ENCODE results near the gene DTNBP1. TPM values are rescaled to one million over a fixed set of nuclear protein-coding genes. Genes with fewer than 3 reads are reported as not detected.

DTNBP1 gene
- total RNA-seq, 2 donors from 2014 or later = 11.5 to 30.8 TPM

DNA sequence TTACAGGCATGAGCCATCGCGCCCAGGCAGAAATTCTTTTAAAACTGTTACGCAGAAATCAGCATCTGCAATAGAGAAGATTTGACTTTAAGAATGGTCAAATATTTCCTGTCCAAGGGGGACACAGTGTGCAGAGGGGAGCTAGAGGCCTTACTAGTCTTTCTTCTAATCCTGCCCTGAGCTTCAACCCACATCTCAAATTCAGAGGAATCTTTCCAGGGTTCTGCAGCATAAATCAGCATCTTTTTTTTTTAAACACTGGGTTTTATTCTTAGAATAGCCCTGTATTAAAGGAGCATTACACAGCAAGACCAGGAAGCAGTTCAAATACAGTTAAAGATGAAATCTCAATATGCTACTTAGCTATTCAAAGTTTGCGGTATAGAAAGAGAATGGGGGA, 81.1 kb downstream of the DTNBP1 start:
- peaks cover 0 to 12% of the 10 kb centered on the region in 2 donors for H3K4me1 ChIP-seq (ENCODE audit: control insufficient read depth in 1 of 2, low read depth in 2 of 2)
- H3K27ac ChIP-seq = no peak overlapping the region

DNA sequence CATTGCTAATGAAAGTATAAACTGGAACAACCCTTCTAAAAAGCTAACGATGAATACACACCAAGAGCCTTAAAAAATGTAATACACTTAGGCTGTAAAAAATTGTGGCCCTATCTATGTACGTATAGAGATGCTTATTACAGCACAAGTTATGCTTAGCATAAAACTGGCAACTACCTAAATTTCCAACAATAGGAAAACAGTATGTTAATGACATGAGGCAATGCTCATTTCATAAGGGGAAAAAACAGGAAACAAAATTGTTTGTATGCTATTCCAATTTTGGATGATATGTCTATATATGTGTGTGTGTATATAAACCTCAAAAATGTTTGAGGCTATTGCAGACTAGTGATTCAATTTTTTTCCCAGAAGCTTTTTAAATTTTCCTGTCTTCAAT, 82.5 kb downstream of the DTNBP1 start:
- no peaks in the 10 kb centered on the region for H3K36me3 ChIP-seq
- TF ChIP-seq, protein P1, sequence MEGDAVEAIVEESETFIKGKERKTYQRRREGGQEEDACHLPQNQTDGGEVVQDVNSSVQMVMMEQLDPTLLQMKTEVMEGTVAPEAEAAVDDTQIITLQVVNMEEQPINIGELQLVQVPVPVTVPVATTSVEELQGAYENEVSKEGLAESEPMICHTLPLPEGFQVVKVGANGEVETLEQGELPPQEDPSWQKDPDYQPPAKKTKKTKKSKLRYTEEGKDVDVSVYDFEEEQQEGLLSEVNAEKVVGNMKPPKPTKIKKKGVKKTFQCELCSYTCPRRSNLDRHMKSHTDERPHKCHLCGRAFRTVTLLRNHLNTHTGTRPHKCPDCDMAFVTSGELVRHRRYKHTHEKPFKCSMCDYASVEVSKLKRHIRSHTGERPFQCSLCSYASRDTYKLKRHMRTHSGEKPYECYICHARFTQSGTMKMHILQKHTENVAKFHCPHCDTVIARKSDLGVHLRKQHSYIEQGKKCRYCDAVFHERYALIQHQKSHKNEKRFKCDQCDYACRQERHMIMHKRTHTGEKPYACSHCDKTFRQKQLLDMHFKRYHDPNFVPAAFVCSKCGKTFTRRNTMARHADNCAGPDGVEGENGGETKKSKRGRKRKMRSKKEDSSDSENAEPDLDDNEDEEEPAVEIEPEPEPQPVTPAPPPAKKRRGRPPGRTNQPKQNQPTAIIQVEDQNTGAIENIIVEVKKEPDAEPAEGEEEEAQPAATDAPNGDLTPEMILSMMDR (IDR thresholded peaks at IDR 0.05) = no peak
- no peaks in the 10 kb centered on the region for H3K9me3 ChIP-seq
- DNase-seq (ENCODE audit: low spot score) (no peak), ATAC-seq (ENCODE audit: insufficient number of reproducible peaks, low FRiP score, low read depth) (no peak)
- no peak overlapping the region for H3K27ac ChIP-seq
- H3K27me3 ChIP-seq (replicated peaks; ENCODE audit: insufficient read depth) = no peaks in the 10 kb centered on the region
- no peak overlapping the region for H3K4me3 ChIP-seq
- peaks cover 0 to 12% of the 10 kb centered on the region in 2 donors for H3K4me1 ChIP-seq (ENCODE audit: control insufficient read depth in 1 of 2, low read depth in 2 of 2)

More for the DNA sequence above, 81.1 kb downstream of the DTNBP1 start:
- H3K36me3 ChIP-seq = no peaks in the 10 kb centered on the region
- TF ChIP-seq, protein P1 (IDR thresholded peaks at IDR 0.05) = no peak
- no peaks in the 10 kb centered on the region for H3K9me3 ChIP-seq
- H3K4me3 ChIP-seq = no peak overlapping the region
- DNase-seq (ENCODE audit: low spot score) (no peak), ATAC-seq (ENCODE audit: insufficient number of reproducible peaks, low FRiP score, low read depth) (no peak)
- no peaks in the 10 kb centered on the region for H3K27me3 ChIP-seq (replicated peaks; ENCODE audit: insufficient read depth)

DNA sequence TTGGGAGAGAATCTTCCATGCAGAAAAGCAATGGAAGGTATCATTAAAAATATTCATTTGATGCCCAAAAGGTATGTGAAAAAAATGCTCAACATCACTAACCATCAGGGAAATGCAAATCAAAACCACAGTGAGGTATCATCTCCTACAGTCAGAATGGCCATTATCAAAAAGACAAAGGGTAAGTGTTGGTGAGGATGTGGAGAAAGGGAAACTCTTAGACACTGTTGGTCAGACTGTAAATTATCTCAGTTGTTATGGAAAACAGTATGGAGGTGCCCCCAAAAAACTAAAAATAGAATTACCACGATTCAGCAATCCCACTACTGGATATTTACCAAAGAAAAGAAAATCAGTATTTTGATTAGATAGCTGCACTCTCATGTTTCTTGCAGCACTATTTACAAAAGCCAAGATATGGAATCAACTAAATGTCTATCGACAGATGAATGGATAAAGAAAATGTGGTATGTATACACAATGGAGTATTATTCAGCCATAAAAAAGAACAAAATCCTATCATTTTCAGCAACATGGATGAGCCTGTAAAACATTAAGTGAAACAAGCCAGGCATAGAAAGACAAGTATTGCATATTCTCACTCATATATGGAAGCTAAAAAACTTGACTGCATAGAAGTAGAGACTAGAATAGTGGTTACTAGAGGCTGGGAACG, 84.0 kb downstream of the DTNBP1 start:
- H3K36me3 ChIP-seq = no peaks in the 10 kb centered on the region
- H3K9me3 ChIP-seq = no peaks in the 10 kb centered on the region
- no peak overlapping the region for H3K27ac ChIP-seq
- H3K4me3 ChIP-seq = no peak overlapping the region
- ATAC-seq (ENCODE audit: insufficient number of reproducible peaks, low FRiP score, low read depth) (no peak), DNase-seq (ENCODE audit: low spot score) (no peak)
- H3K4me1 ChIP-seq (ENCODE audit: control insufficient read depth in 1 of 2, low read depth in 2 of 2) = peaks cover 0 to 12% of the 10 kb centered on the region in 2 donors
- TF ChIP-seq, protein P1 (IDR thresholded peaks at IDR 0.05) = no peak
- no peaks in the 10 kb centered on the region for H3K27me3 ChIP-seq (replicated peaks; ENCODE audit: insufficient read depth)

DNA sequence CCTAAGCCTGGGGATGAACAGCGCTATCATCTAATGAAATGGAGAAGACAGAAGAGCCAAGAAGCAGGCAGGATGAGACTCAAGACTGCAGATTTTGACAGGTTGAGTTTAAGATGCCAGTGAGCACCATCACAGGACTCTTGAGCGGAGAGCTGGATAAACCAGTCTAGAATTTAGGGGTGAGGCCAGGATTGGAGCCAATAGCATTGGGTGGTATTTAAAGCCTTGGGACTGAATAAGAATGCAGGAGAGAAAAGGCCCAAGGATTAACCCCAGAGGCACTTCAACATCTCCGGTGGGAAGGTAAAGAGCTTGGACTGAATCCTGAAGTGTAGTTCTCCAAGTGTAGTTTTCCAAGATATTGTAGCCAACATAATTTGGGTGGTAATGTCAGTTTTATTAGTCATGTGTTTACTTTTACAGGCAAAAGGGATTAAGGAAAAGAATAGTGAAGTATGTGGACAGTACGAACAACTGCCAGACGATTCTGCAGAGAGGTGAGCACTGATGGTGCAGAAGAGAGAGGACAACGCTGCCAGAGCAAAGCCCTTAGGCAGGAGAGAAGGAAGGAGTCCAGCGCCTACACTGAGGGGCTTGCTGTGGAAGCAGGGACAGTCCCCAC, 85.2 kb downstream of the DTNBP1 start:
- Histone ChIP-seq H3K27me3 (replicated peaks; ENCODE audit: insufficient read depth) (no peaks in the 10 kb centered on the region), H3K27ac (no peak overlapping the region), H3K9me3 (no peaks in the 10 kb centered on the region), H3K4me3 (no peak overlapping the region), H3K36me3 (no peaks in the 10 kb centered on the region), H3K4me1 (ENCODE audit: control insufficient read depth in 1 of 2, low read depth in 2 of 2) (peaks cover 0 to 12% of the 10 kb centered on the region in 2 donors)
- DNase-seq (ENCODE audit: low spot score) (no peak), ATAC-seq (ENCODE audit: insufficient number of reproducible peaks, low FRiP score, low read depth) (no peak)
- TF ChIP-seq, protein P1 (IDR thresholded peaks at IDR 0.05) = no peak

DNA sequence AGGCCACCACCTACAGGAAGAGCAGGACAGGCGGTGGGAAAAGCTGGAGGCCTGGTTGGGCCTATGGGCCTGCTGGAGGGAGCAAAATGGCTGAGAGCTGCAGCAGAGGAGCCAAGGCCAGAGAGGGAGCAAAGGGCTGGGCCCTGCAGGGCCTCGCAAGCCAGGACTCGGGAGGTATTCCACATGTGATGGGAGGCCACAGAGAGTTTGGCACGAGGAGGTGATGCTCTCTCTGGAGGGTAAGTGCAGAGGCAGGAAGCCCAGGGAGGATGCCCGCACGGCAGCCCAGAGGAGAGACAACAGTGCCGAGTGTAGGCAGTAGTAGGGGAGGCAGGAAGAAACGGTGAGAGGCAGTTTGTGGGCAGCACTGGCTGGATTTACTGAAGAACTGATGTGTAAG, 85.7 kb downstream of the DTNBP1 start:
- H3K4me3 ChIP-seq = no peak overlapping the region
- TF ChIP-seq, protein P1 (IDR thresholded peaks at IDR 0.05) = no peak
- ATAC-seq (ENCODE audit: insufficient number of reproducible peaks, low FRiP score, low read depth) (no peak), DNase-seq (ENCODE audit: low spot score) (no peak)
- H3K27me3 ChIP-seq (replicated peaks; ENCODE audit: insufficient read depth) = no peaks in the 10 kb centered on the region
- no peak overlapping the region for H3K27ac ChIP-seq
- no peaks in the 10 kb centered on the region for H3K36me3 ChIP-seq
- peaks cover 0 to 12% of the 10 kb centered on the region in 2 donors for H3K4me1 ChIP-seq (ENCODE audit: control insufficient read depth in 1 of 2, low read depth in 2 of 2)
- H3K9me3 ChIP-seq = no peaks in the 10 kb centered on the region
